Astrocyte of the cerebellum (primary cell): ENCODE data around the gene SCN4B.

ENCODE experiments used
- DNase-seq: peaks from one replicate; pipeline ENCODE4 v3.0.0-alpha.2; 2011; ENCODE audit warnings: low read depth
- H3K4me3 ChIP-seq: 2 replicates; pipeline ENCODE4 v1.5.1; 2011; ENCODE audit warnings: mild to moderate bottlenecking, low read depth, low read length, moderate library complexity
- CTCF ChIP-seq: IDR thresholded peaks from 2 replicates; pipeline ENCODE4 v1.5.1; 2012; ENCODE audit warnings: low read length, low read depth, moderate library complexity, mild to moderate bottlenecking; ENCODE audit errors: missing control alignments
- in situ Hi-C: cut with HindIII; loops from 2 replicates; pipeline ENCODE4 v1.10.0; 2017; ENCODE audit warnings: low sequenced_read_pairs

The SCN4B gene

GRCh38 chr11:118132385-118133151 lies 20.1 kb downstream of the SCN4B start:
- no peak for DNase-seq
- no peak overlapping the region for H3K4me3 ChIP-seq
- no peak for TF ChIP-seq CTCF
- in situ Hi-C loops, result no loop called here

DNA sequence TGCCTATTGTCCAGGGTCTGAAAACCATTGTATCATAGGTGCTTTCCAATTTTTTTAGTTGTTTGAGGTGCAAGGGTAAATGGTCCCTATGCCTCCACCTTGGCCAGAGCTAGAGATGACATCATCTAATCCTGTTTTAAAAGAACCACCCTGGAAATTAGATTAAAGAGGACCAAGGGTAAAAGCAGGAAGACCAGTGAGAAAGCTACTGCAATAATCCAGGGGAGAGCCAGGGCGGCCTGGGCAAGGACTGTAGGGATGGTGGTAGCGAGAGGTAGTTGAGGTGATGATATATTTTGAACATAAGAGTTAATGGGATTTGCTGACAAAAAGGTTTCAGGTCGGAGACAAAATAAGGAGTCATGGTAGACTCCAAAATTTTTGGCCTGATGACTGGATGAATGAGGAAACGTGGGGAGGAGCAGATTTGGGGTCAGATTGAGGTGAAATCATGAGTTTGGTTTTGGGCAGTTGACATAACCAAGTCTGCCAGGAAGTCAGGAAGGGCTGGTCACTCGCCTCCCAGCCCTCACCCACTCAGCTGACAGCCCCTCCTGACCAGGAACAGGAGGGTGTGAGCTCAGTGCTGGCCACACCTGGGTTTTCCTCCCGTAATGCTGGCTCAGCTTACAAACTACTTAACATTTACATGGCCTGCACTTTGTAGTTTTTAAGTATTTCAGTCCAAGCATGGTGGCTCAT lies 23.0 kb downstream of the SCN4B start:
- H3K4me3 ChIP-seq, result no peak overlapping the region
- DNase-seq, result no peak
- TF ChIP-seq CTCF, result no peak
- in situ Hi-C loops, result no loop called here

DNA sequence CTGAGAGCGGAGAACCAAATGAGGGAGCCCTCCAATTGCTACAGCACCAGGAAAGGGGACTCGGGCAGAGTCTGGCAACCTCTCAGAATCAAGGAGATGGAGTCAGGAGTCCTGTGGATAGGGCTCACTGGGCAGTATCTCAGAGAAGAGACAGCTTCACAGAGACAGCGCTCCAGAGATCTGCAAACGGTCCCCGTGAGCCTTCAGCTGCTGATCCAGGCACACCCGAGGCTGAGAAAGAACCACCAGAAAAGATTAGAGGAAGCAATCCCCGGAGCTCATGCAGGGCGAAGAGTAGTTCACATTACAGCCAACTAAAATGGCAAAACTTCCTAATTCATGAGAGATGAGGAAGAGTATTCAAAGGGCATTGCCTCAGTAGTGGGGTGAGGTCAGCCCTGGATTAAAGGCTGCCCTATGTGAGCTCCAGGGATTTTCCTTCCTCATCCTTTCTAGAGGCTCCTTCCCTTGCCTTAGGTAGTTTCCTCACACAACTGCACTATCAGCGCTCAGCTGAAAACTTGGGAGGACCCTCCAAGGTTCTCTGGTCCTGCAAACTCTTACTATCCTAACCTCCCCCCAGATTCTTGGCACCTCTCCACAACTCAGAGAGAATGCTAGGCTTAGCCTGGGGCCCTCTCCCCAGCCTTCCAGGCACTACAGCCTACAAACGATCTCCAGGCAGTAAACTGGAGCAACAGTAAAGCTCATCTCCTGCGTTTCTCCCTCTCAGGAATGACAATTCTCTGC lies 23.7 kb downstream of the SCN4B start:
- in situ Hi-C loops, result no loop called here
- no peak for TF ChIP-seq CTCF
- no peak for DNase-seq
- no peak overlapping the region for H3K4me3 ChIP-seq

DNA sequence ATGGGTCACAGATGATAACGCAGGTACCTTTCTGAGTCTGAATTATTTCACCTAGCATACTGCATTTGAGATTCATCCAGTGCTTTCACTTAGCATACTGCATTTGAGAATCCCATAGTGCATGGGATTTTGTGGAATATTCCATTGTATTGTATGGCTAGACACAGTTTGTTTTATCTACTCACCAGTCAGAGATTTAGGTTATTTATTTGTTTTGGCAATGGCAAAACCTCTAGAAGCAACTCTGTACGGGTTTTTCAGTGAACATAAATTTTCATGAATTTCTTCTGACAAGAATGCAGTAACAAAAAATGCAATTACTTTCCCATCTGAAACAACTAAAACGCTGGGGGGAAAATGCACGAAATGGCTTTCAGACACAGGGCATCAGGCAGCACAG lies 24.3 kb downstream of the SCN4B start:
- no peak overlapping the region for H3K4me3 ChIP-seq
- in situ Hi-C loops, result no loop called here
- no peak for DNase-seq
- TF ChIP-seq CTCF, result no peak

GRCh38 chr11:118126082-118126838 lies 26.4 kb downstream of the SCN4B start:
- in situ Hi-C loops, result no loop called here
- no peak overlapping the region for H3K4me3 ChIP-seq
- TF ChIP-seq CTCF, result no peak
- no peak for DNase-seq

DNA sequence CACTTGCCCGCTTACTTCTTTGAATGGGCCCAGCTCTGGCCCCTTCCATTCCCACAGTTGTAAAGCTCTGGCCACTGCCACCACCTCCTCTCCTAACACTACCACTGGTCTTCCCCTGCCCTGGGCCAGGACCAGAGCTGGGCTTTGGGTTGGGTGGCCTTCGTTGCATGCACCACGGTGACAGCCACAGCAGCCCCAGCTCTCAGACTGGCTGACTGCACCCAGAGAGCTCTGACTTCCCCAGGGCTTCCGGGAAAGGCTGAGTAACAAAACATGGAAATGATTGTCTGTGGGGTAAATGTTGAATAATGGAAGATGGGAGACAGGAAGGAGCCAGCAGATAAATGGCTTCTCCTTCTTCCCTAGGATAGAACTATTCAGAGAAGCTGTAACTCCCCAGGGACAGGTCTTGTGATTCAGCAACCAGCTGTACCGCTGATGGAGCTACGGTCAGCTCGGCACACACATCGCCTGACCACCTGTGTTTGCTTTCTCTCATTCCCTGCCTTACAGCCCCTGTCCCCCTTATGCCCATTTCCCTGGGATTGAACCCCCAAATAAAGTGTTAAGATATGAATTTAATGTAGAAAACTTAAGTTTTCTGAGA lies 27.6 kb downstream of the SCN4B start:
- TF ChIP-seq CTCF, result no peak
- no peak overlapping the region for H3K4me3 ChIP-seq
- no peak for DNase-seq
- in situ Hi-C loops, result no loop called here
